Colon (tissue), 2 donors: ENCODE results near the gene HORMAD2.

Source experiments
- FAIRE-seq: peaks from 2 replicates; lab custom pipeline; 2012; peaks lifted over from hg19 to GRCh38; lab: Jason Lieb, UNC
- donor health status: control.
- donor health status: control.

Gene HORMAD2

DNA sequence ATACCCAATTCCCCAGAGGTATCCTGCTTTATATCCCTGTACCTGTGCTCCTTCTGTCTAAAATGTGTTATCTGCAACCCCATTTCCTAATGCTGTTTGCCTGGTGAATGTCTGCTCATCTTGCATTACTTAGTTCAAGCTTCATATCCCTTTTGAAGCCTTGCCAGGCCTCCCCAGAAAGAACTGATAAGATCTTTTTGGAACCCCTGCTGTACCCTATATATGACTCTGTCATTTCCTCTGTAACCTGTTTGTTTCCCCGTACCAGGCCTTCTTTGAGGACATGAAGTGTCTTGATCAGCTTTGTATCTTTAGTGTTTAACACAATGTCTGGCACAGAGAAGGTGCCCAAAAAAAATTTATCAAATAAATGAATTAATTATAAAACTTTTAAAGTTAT lies 88.7 kb downstream of the HORMAD2 start:
- FAIRE-seq = no peak

DNA sequence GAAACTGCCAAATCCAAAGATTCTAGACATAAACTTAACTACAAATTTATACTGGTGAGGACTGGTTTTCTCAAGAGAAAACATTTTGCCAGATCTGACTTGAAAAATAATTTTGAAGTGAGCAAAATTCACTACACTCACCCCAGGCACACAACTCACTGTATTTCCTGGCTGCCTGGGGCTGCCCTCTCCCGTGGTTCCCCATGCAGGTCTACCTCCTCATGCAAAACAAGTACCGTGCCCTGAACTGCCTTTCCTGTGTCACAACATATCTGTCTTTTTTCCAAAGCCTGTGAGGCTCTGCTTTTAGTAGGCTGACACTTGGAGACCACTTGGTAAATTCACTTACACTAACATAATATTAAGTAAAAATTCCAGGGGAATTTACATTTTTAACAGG lies 89.9 kb downstream of the HORMAD2 start:
- FAIRE-seq = no peak

DNA sequence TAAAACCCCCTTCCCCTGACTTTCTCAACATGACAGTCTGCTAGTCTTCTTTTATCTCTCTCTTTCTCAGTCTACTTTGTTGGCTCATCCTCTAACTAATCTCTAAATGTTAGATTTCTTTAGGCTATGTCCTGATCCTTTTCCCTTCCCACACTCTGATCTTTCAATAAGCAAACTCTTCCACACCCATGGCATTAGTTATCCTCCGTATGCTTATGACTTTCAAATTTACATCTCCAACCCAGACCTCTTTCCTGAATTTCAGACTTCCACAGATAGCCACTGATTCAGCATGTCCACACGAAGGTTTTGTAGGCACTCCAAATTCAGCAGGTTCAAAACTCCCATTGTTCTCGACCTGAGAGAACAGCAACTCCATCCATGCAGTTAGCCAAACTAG lies 90.7 kb downstream of the HORMAD2 start:
- FAIRE-seq = no peak

DNA sequence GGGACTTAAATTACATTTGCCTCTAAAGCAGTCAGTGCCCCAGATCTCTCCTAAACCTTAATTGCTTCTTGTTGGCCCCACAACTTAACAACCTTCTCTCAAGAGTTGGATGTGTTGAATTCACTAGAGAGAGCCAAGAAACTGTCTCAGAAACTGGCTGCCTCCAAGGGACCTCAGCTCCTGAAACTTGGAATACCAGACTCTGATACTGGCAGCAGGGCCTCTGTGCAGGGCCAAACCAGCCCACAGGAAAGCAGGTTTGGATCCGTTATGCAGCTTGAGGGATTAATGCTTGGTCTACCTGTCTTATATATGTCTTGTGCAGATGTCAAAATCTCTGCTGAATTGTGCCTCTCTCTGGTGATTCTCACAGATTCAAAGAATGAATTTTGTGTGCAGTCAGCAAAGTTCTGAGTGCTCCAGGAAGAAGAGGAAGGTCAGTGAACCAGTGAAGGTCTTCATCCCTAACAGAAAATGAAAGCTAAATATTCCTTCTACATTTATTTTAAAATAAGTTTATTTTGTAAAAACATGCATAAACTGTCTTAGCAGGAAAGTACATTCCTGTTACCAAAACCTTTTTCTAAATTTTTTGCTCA lies 95.5 kb downstream of the HORMAD2 start:
- FAIRE-seq = no peak

DNA sequence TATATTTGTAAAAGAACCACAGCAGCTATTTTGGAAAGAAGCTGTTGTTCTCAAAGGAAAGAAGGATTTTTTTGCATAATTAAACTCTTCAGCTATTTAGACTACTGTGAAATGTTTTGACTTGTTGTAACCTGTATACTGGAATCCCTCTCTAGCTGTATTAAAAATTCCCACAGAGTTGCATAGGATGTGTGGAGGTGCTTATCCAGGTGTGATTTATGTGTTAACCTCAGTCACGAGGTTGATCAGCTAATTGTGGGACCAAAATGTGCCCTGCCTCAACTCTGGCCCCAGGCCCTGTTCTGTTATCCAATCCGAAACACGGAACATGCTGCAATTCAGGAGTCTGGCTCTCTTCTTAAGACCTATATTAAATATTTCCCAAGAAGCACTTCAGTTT lies 96.2 kb downstream of the HORMAD2 start:
- FAIRE-seq = no peak

DNA sequence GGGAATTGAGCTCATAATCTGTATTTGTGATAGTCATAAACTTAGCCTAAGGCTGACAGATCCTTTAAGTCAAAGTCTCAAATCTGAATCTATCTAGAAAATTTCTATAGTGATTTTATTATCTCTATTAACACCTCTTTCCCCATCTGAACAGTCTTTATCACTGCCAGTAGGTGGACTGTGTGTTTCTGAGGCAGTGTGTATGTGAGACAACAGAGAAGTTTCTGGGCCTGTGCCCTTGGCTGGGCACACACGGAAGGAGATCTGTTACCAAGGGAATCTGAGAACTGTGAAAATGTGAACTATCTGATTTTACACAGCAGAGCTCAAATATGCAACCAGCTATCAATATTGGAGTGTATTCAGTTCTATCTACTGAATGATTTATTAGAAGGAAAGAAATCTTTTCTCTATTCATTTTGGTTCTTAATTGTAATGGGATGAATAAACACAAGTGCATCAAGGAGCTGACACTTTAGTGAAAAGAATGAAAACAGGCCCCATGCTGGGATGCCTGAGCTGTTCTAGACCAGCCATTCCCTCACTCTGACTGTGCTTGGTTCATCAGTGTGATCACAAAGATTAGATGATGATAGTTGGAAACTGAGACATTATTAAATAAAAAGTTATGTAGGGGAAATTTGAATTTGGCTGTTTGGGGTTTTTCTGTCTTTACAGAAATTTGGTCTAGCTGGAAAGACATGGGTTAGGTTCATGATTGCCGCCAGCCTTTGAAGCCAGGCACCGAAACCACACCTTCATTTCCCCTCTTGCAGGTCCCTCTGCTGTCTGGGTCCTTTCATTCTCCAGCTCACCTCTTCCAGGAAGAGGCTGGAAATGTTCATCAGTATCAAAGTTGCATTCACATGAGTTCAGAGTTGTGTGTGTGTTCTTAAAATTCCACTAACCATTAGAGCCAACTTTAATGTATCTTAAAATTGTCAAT lies 98.2 kb downstream of the HORMAD2 start:
- FAIRE-seq = no peak

DNA sequence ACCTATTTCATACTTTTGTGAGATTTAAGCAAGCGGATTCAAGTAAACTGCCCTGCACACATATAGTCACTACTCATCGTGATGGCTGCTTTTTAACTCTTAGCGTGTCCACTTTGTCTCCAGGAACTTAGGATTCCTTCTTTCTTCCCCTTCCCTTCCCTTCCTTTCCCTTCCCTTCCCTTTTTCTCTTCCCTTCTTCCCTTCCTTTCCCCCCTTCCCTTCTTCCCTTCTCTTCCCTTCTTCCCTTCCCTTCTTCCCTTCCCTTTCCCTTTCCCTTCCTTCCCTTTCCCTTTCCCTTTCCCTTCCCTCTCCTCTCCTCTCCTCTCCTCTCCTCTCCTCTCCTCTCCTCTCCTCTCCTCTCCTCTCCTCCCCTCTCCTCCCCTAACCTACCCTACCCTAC lies 100.4 kb downstream of the HORMAD2 start:
- no peak for FAIRE-seq

DNA sequence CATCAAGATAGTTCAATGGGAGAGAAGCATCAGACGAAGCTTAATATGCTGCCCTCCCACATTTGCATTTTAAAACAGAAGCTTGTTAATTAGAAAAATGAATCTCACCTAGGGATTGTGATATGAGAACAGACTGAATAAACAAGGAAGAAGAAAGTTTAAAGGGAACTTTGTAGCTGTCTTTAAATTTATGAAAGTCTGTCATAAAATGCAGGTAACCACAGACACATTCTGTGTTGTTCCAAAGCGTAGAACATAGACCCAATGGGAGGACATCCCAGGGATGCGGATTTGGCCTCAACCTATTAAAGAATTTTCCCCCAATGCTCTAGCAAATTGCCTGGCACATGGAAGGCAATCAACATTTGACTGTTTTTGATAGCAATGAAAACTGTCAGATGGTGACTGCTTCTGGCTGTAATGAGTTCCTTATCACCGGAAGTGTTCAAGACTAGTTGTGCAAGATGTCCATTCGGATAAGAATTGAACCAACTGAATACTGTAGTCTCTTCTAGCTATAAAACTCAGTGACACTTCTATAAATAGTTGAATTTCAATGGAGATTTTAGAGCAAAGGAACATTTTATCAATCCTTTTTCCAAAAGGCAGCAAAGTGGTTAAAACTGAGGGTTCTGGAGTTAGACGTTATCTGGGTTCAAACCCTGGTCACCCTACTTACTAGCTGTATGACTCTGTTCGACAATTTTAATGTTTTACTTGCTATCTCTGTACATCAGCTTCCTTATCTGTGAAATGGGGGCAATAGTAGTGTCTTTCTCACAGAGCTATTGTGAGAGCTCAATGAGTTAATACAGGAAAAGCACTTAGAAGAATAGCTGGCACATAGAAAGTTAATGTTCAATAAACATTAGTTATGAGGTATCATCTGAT lies 101.4 kb downstream of the HORMAD2 start:
- FAIRE-seq = no peak

DNA sequence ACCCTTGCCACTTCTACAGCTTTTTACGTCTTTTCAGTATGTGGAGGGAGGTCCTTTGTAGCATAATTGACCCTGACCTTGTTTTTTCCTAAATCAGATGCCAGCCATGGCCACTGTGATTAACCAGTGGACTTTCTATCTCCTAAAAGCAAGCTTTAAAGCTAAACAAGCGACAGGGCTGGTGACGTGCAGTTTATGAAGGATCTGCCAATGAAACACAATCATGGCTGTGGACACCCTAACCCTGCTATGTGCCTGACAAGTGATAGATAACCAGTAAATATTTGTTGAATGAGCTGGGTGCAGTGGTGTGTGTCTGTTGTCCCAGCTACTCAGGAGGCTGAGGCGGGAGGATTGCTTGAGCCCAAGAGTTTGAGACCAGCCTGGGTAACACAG lies 102.1 kb downstream of the HORMAD2 start:
- no peak for FAIRE-seq

DNA sequence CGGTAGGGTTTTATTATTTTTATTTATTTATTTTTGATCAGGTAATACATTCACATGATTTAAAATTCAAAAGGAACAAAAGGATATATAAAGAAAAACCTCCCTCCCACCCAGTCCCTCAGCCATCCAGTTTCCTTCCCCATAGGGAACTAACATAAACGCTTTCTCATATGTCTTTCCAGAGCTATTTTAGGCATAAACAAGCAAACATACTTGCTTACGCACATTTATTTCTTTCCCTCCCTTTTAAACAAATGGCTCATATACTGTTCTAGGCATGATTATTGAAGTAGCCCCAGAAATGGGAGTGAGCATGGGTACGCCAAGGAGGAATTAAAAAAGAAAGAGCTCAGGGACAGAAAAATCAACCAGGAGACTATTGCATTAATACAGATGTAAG lies 102.6 kb downstream of the HORMAD2 start:
- no peak for FAIRE-seq

DNA sequence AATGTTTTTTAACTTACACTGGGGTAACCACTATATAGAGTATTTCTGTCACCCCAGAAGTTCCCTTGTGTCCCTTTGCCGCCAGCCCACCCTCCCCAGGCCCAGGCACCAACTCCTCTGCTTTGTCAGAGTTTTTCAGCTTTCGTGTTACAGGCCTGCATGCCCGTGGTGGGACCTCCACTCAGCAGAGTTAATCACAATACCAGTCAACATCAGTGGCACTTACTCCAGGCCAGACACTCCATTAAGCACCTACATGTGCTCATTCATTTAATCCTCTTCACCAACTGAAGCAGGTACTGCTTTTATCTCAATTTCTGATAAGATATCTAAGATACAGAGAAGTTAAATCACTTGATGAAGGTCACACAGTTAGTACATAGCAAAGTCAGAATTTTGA lies 103.0 kb downstream of the HORMAD2 start:
- FAIRE-seq = no peak

DNA sequence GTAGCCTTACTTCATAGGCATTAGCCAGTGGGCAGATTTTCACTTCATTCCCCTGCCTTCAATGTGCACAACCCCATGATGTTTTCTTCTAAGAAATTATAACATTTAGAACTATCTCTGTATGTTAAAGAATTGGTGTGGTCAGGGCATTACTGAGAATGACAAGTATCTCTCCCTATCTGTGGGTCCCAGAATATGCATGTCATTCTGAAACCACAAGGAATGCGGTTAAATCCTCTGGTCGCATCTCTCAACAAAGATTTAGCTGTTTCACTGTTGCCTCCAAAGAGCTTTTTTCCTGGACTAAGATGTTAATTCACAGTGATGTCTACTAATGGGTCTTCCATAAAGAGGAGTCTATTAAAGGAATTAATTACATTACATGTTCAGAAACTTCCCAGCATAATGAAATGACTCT lies 103.6 kb downstream of the HORMAD2 start:
- no peak for FAIRE-seq

DNA sequence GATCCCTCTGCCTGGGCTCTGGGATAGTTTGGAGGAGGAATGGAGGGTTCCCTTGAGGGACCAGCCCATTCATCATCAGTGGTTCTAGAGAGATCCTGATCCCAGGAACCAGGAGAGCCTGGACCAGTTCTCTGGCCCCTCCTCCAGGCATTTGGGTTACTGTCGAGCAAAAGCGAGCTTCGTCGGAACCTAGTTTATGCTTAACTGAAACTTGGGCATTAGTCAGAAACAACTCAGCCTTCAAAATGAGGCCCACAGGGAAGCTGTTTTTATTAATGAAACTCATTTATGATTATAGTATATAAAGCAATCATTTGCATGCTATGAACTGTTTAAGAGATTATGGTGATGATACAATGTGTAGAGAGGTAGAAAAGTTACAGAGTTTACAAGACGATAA lies 104.9 kb downstream of the HORMAD2 start:
- FAIRE-seq = no peak

DNA sequence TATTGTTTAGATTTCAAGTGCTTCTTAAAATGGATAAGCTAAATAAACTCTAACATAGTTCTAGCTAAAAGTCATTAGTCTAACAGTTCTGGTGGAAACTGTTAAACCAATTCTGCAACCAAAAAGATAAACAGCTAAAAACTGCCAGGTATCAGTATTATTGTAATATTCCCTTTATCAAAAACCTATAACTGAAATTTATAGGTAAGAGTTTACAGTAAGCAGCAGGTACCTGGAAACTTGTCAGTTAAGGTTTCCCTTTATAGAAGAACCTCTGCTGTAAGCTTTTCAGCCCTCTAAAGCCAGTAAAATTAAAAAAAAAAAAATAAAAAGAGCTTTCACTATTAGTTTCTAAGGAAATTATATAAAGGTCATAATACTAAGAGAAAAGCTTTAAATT lies 105.3 kb downstream of the HORMAD2 start:
- no peak for FAIRE-seq

DNA sequence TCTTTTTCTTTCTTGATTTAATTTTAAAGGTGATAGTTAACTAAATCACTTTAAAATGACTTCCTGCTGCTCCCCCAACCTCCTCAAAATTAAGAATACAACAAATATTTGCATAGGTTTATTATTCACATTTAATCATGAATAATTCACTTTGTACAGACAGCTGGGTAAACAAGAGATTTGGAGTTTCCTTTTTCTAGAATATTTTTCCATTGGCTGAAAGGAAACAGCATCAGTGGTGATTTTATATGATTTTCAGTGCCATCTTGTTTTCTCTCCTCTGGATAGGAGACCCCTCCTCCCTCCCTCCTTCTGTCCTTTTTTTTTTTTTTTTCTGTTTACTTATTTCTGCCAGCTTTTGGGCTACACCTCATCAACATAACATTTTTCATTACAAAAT lies 105.8 kb downstream of the HORMAD2 start:
- no peak for FAIRE-seq

DNA sequence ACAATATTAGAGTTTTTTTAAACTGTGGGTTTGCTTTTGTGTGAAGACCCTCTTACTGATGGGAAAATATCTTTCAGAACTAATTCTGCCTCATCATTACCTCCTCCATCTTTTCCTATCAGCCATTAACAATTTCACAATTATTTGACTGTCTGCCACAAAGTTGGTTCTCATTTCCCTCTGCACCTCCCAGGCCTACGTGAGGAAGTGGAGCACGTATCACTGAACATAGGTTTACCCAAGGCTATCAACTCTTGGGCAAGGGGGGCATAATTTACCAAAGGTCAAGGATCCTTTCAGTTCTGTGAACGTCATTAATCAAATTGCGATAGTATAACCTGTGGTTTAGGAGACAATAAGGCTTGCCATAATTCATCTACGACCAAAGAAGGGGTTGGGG lies 106.2 kb downstream of the HORMAD2 start:
- FAIRE-seq = no peak

DNA sequence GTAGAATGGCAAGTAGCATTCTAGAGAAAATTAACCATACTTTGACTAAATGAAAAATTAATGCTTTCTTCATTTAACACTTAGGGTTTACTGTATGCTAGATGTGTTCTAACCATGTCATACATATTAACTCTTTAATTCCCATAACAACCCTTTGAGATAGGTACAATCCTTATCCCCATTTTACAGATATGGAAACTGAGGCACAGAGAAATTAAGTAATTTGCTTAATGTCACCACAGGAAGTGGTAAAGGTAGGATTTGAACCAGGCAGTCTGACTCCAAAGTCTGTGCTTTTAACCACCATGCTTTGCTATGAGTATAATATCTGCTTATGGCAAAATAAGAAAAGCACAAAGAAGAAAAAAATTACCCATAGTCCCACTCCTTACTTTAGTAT lies 106.8 kb downstream of the HORMAD2 start:
- FAIRE-seq = no peak

DNA sequence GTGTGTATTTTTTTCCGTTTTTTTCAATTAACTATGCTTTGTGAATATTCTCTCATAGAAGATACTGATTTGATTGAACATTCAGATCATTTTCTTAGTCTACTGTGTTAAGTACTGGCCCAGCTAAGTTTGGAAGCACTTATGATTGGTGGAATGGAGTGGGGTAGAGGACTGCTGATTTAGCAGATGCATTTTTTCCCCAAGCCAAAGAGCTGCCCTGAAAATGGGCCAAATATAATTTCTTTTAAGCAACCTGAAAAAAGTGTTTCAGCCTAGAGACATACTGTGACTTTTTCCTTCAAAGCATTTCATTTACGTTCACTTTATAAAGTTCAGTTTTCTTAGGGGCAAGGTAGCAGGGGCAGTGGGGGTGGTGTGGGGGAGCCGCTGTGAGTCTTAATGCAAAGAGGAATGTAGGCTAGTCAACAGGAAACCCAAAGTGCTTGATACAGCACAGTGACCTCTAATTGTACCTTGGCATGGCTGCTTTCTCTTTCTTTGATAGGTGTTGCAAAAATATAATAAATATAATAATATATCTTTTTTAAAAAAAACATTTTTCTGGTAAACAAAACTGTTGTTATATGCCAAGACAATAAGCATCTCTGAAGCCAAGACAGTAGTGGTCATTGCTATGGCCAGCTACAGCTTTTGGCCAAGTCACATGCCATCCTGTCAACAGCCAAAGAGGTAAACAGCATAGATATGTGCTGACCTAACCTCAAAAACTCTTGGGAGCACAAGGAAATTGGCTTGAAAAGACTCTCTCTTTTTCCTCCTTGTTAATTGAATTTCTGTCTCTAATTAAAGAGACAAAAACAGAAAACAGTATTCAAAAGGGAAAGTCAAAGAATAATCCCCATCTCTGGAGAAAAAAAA lies 107.5 kb downstream of the HORMAD2 start:
- no peak for FAIRE-seq

DNA sequence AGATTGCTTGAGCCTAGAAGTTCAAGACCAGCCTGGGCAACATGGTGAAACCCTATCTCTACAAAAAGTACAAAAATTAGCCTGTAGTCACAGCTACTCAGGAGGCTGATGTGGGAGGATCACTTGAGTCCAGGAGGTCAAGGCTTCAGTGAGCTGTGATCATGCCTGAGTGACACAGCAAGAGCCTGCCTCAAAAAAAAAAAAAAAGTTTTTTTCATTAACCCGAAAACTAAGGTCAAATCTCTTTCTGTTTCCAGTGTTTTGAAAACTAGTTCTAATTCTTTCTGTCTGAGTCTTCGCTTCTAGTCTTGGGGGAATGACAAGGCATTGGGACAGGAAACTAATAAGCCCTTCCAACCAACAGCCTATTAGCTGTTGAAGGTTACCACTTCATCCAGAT lies 108.6 kb downstream of the HORMAD2 start:
- FAIRE-seq = no peak

DNA sequence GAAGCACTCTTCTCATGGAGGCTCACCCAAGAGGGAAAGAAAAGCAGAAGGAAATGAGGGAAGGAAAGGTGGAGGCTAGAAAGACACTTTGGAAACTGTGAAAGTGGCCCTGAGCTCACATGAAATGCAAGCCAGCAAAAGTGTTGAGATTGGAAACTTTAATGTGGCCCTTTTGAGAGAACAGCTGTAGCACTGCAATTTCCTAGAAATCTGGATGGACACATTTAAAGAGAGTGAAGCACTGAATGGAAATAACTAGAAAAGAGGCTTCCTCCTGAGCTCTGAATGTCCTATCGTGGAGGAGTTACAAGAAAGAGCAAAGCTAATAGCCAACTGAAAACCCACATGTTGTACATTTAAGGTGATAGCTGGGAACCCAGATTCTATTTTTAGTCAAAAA lies 110.3 kb downstream of the HORMAD2 start:
- FAIRE-seq = no peak

DNA sequence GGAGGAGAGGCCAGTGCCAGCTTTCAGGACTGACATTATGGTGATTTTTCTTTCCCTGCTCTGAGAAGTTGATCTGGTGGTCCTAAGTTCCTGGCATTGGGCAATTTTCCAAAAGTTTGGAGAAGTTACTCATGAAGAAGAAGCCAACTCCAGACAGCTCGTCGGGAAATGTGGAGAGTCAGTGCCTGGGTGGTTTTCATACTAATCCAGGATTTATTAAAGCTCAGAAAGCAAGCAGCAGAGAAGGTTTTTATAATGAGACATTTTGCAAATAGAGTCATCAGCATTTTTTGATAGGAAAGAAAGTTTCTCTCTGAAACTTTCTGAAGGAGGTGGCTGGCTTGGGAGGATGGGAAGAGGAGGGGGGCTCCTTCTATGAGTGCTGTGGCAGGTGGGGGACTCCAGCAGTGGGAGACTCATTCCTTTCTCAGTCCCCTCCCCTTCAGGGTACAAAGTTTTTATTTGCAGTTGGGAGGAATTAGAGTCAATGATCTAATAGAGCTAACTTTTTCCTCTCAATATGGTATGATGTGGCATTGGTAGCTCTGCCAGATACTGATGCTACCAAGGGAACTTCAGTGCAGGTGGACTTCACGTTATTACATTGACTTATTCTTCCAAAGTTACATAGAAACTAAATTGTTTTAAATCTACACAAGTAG lies 110.9 kb downstream of the HORMAD2 start:
- FAIRE-seq = no peak
